ENCODE measurements around the gene ZNF385B.
"Not testable (repeated sequence)": the region's sequence is repeated elsewhere in the genome, so short reads cannot be mapped to it uniquely, and the experiment has no call there.

ZNF385B gene

GRCh38 chr2:179671043-179671981 lies 190.1 kb downstream of the ZNF385B start:
- DNase-seq, result no peak

DNA sequence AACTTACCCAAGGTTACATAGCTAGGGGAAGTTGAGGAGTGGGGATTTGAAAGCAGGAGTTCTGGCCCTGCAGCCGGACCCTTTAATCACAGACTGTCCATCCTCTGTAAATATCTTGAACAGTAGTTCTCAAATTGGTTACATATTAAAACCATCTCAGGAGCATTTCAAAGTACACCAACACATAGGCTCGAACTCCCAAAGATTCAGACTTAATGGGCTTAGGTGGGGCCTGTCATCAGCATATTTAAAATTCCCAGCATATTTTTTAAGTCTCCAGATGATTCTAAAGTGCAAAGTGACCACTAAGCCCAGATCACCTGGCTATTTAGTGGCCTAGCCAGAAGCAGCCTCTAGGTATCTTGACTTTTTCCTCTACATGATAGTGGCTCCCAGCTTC lies 192.2 kb downstream of the ZNF385B start:
- no peak for DNase-seq

GRCh38 chr2:179664972-179665812 lies 196.2 kb downstream of the ZNF385B start:
- no peak for DNase-seq

DNA sequence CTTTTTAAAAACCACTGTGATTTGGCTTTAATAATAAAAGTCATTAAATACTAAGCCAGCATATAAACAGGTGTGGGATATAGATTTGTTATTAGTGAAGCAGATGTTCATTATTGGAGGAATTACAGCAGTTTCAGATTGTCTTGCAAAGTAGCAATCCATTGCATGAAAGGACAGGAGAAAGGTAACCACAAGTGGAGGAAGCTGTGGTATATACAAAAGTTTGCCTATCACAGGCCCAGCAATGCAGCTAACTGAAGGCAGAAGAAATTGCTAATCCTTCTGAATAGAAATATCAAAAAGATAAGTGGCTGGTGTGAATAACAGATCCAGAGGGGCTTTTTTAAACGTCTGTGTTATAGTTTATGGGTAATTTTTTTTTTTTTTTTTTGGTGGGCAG lies 199.4 kb downstream of the ZNF385B start:
- no peak for DNase-seq

DNA sequence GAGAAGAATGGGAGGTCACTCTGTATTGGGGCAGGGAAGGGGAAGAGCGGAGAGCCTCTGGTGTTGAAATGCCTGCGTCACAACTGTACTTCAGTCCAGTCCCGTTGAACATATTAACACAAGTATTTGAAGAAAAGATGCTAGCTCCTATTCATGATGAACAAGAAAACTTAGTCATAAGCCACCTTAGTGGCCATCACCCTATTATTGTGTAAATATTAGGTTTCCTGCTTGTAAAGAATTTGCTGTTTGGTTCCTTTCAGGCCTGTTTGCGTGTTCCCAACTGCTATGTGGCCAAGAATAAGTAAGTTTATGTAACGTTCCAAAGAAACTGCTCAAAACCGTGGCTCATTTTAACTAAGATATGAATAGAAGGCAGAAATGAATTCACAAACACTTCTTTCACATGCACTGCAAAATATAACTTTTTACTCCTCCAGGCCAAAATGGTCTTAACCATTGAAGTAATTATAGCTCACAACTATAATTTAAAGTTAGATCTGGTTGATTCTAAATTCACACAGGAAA lies 204.3 kb downstream of the ZNF385B start:
- no peak for DNase-seq

DNA sequence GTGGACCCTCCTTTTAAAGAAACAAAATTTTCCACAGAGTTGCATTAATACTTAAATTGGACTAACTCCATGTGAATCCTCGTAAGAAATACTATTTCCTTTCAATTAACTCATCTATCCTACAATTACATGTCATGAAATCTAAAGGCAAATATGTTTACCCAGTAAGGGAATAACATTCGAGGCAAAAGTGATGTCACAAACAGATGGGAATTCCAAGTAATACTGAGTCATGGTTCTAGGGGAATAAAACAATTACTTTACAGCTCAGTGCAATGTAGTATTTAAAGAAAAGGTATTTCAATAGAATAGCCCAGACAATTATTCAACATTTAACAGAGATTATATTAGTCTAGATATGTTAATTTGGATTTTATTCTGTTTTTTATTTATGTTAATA lies 205.8 kb downstream of the ZNF385B start:
- DNase-seq, result no peak

DNA sequence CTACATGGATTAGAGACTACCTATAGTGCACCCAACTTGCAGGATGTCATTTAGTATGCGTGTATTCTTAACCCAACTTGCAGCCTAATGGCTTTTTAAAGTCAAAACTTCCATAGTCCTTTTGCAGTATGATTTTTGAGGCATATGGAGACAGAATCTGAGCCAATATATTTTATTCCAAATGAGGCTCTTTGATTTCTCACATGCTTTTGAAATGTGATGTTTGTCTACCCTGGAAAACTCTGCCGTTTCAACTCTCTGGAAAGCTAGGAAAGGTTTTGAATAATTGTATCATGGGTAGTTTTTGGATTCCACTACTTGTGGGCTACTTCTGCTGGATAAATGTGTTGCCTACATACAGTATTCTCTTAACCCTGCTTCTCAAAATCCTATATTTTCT lies 206.6 kb downstream of the ZNF385B start:
- DNase-seq, result no peak

- no peak for DNase-seq
Observed at GRCh38 chr2:179652296-179652695, 209.1 kb downstream of the ZNF385B start.

GRCh38 chr2:179650420-179650819 lies 211.0 kb downstream of the ZNF385B start:
- DNase-seq, result no peak

- no peak for DNase-seq
Observed at GRCh38 chr2:179646862-179647587, 214.4 kb downstream of the ZNF385B start.

DNA sequence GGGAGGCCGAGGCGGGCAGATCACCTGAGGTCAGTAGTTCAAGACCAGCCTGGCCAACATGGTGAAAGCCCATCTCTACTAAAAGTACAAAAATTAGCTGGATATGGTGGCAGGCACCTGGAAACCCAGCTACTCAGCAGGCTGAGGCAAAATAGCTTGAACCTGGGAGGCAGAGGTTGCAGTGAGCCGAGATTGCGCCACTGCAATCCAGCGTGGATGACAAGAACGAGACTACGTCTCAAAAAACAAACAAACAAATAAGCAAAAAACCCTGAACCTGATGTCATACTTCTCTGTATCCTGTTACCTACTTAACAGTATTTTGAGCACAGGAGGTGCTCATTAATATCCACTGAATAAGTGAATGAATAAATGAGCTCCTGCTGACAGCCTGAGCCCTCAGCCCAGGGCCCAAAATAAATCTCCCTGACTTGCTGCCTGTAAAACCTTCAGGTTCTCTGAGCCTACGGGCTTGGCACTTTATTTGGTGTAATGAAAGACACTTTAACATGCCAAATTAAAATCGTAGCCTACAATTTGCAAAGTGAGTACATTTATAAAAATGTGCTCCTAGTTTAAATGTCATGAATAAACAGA lies 215.1 kb downstream of the ZNF385B start:
- no peak for DNase-seq

DNA sequence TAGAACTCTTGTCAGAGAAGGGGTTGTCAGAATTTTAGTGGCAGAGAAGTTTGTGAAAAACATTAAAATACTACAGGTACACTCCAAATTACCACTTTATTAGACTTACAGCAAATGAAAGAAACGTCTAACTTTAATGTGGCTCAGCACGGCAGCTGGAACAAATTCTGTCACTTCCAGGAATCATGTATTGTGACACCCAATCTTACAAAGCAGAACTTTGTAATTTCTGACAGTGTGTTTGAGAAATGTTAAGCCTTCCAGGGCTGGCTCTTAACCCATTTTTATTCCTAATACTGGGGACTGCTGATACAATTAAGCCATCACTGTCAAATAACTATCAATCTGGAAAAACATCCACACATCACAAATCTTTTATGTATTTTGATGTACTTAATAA lies 216.4 kb downstream of the ZNF385B start:
- no peak for DNase-seq

DNA sequence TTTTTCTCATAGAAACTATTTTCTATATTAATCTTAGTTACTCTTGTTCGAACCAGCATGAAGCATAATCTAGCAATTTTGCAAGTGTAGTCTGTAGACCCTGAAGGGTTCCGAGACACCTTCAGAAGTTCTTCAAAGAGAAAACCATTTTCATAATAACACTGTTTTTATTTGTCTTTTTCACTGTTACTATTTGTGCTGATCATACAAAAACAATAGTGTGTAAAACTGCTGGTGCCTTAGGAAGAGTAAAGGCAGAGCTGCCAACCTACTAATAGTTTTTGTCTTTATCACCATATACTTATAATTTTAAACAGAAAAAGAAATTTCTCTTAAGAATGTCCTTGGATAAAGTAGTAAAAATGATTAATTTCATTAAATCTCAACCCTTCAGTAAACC lies 218.9 kb downstream of the ZNF385B start:
- no peak for DNase-seq

GRCh38 chr2:179636995-179637394 lies 224.4 kb downstream of the ZNF385B start:
- DNase-seq, result no peak

DNA sequence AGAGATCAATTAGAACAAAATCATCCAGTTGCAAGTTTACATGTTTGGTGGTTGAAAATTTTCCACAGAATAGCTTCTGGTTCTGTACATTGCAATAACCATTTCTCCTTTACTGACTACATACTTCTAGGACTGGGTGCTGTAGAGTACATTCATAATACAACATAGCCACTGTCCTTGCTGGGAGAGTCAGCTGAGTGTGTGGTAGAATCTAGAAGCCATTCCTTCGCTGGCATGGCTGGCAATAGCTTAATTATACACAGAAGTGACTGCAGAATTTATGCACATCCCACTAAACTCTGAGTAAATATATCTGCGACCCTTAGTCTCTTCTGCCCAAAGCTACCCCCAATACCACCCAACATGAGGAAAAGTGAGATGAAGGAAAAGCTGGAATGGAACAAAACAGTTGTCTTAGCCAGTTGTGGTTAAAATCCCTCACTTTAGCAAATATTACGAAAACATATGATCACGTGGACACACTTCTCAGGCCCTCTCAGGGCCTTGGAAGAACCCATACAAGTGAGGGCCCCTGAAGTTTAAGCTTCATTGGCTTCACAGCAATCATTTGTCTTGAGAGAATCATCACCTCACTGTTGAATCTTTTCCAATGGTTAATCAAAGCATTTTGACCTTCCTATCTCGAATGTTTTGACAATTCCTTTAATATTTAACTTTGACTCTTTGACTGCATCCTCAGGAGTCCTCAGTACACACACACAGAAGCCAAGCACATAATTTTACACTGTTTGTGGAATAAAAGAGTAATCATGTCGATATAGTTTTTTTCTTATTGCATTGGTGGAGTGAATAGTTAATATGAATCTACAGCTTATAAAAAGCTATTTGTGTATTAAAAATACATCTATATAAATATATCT lies 225.1 kb downstream of the ZNF385B start:
- no peak for DNase-seq

DNA sequence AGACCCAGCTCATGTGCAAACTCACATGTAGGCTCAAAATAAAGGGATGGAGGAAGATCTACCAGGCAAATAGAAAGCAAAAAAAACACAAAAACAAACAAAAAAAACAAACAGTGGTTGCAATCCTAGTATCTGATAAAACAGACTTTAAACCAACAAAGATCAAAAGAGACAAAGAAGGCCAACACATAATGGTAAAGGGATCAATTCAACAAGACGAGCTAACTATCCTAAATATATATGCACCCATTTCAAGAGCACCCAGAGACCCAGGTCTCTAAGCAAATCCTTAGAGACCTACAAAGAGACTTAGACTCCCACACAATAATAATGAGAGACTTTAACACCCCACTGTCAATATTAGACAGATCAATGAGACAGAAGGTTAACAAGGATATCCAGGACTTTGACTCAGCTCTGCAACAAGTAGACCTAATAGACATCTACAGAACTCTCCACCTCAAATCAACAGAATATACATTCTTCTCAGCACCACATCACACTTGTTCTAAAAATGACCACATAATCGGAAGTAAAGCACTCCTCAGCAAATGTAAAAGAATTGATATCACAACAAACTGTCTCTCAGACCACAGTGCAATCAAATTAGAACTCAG lies 229.5 kb downstream of the ZNF385B start:
- not testable (repeated sequence) for DNase-seq

DNA sequence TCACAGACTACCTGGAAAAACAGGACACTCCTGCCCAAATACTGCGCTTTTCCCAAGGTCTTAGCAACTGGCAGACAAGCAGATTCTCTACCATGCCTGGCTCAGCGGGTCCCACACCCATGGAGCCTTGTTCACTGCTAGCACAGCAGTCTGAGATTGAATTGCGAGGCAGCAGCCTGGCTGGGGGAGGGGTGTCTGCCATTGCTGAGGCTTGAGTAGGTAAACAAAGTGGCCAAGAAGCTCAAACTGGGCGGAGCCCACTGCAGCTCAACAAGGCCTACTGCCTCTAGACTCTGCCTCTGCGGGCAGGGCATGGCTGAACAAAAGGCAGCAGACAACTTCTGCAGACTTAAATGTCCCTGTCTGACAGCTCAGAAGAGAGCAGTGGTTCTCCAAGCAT lies 231.6 kb downstream of the ZNF385B start:
- not testable (repeated sequence) for DNase-seq

GRCh38 chr2:179626261-179626660 lies 235.2 kb downstream of the ZNF385B start:
- no peak for DNase-seq

DNA sequence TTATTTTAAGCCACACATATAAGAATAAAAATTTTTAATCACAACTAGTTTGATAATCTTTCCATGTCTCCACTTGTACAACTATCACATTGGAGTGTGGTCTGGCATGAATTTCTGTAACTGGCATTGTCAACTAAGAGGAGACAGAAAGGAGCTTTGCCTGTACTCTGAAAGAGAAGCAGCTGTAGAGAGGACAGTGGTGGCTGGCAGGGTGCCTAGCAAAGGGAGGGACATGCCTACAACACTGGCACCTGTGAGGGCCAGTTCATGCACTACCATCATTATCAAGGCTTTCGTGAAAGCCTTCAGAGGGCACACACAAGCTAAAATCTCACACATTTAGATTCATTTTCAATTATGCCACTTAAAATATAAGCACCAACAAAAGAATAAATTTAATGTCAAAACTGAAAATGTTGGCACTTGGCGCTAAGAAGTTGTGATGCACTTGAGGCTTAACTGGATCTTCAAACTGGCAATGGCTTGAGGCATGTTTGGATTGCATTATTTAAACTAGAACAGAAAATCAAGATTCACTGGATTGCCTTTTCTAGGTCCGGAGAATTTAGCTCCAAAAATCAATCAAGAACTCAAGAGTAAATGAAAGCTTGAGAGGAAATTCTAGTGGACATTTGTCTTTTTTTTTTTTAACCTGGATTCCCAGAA lies 238.6 kb downstream of the ZNF385B start:
- no peak for DNase-seq

GRCh38 chr2:179622112-179622511 lies 239.3 kb downstream of the ZNF385B start:
- DNase-seq, result no peak

Measured in CD4-positive, alpha-beta T cell treated with Interleukin-17A for 1 hour (primary cell).